GM18505 (cell line): Measurements from ENCODE around the gene FRRS1.

Source experiments
- ATAC-seq: cut with Tn5 transposase; IDR thresholded peaks from one replicate; pipeline ENCODE4 v1.9.1; 2021; ENCODE audit not compliant: unreplicated experiment
- POLR2A ChIP-seq: IDR thresholded peaks from 4 replicates; pipeline ENCODE4 v1.6.1; 2011; ENCODE audit warnings: borderline replicate concordance; ENCODE audit not compliant: insufficient read depth, insufficient read length; ENCODE audit errors: extremely low read depth

FRRS1 gene

DNA sequence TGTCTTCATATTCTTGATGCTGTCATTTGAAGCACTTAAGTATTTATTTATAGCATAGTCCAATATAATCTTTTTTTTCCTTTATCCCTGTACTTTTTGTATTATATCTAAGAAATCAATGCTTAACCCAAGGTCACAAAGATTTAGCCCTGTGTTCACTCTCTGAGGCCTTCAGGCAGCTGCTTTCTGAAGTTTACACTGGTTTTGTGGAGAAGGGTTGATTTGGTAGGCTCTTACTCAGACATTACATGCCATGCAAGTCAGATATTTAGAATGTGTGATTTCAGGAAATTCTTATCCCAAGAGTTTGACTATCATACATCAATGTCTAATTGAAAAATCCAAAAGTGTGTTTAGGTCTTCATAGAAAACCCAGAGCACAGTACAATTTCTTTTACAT is 64.2 kb downstream of the FRRS1 start:
- TF ChIP-seq POLR2A, result no peak
- ATAC-seq, result no peak

DNA sequence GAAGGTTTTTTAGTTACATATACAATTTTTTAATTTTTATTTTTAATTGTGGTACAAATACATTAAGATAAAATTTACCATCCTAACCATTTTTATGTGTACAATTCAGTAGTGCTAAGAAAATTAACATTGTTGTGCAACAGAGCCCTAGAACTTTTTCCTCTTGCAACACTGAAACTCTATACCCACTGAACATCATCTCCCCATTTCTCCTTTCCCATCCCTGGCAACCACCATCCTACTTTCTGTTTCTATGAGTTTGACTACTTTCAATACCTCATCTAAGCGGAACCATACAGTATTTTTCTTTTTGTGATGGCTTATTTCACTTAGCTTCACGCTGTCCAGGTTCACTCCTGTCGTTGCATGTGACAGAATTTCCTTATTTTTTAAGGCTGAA is 66.4 kb downstream of the FRRS1 start:
- TF ChIP-seq POLR2A, result no peak

DNA sequence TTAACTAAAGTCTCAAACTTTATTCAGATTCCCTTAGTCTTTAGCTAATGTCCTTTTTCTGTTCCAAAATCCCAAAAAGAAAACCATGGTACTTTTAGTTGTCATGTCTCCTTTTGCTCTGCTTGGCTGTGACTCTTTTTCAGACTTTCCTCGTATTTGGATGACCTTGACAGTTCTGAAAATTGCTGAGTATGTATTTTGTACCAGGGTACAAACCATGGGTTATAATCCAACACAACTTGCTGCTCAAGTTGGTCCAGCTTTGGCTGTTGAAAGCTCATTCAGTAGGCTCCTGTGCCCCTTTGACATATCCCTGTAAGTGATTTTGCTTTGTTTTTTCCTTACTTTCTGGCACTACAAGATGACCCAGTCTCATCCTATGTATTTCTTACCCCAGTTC is 68.9 kb downstream of the FRRS1 start:
- no peak for TF ChIP-seq POLR2A
- no peak for ATAC-seq

More for the DNA sequence above, 66.4 kb downstream of the FRRS1 start:
- ATAC-seq, result no peak

DNA sequence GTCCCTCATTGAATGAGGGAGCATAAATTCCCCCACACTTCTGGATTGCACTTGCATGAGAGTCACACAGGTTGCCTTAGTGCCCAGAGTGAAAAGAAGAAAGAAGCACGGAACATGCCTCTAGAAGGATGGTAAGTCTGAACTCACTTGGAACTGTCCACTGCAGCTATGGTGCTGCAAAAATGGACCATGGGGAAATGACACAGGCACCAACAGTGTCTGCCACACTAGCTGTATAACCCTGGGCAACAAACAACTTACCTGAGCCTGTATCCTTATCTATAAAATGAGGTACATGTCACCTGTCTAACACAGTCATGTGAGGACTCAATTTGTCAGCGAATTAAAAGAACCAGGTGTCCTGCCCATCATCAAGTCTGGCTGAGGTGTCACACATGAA is 69.8 kb downstream of the FRRS1 start:
- no peak for TF ChIP-seq POLR2A
- no peak for ATAC-seq

DNA sequence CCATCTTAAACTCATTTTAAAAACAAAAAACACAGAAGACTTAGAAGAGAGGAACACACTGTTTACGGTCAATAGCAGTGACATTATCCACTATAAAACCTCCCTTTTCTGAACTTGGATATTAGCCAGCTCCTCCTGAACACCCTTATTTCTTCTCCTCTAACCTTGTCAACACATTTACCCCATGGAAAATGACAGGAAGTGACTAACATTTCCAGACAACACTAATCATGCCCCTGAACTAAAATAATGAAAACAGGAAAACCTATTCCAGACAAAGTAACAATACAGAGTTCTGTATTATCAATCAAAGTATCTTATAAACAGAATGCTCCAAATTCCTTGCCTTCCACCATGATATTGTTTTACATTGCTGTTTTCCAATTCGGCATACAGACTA is 75.3 kb downstream of the FRRS1 start:
- no peak for TF ChIP-seq POLR2A
- ATAC-seq, result no peak

DNA sequence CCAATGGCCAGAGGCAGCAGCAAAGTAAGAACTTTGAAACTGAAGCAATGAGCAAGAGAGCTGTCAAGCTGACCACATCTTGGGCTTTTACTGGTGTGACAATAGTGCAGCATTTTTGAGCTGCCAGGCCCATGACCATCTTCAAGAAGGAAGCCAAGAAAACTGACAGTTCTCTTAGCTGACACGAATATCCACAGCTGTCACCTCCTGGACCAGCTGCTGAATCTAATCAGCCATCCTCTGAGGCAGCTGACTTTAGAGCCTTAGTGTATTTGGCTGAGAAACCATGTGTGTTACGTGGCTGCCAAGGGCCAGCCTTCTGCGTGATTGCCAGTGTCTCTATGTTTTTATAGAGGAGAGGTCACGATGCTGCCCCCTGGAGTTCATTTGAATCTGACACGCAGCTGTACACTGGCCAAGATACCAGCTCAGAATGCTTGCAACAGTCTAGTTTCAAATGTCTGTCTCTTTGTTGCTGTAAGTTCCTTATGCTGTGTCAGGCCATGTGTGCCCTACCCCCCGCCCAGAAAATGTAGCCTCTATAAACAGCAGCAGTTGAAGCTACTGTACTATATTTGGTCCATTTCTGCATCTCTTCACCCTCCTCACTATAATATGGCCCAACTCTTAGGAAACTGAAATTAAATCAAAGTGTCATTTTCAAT is 80.8 kb downstream of the FRRS1 start:
- TF ChIP-seq POLR2A, result no peak
- ATAC-seq, result peak; percentile 96

DNA sequence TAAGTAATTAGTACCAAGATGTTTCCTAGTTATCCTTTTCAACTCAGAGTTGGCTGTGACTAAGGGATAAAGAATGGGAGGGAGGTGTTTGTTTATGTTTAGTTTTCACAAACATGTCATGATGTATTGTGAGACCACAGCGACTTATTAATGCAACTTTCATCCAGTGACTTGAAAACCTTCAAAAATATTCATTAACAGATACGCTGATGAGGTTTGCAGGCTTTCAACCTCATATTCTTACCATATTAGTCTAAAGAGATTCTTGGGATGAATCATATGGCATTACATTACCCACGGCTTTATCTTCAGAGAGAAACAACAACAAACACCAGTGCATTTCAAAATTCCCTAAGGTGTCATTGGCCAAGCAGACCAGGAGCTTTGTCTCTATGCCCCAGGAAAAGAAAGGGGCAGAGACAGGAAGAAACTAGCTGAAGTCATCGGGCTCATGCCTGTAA is 84.1 kb downstream of the FRRS1 start:
- TF ChIP-seq POLR2A, result no peak
- ATAC-seq, result no peak

DNA sequence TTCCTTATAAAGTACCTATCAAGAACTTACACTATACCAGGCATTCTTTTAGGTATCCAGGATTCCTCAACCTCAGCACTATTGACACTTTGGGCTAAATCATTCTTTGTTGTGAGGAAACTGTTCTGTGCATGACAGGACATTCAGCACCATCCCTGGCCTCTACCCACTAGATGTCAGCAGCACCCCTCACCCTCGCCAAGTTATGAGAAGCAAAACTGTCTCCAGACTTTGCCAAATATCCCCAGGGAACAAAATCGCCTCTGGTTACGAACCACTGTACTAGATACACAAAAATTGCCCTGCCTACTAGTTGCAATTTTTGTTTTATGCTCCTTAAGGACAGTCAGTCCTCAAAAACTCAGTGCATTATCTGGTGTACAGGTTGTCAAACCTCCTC is 84.9 kb downstream of the FRRS1 start:
- no peak for ATAC-seq

DNA sequence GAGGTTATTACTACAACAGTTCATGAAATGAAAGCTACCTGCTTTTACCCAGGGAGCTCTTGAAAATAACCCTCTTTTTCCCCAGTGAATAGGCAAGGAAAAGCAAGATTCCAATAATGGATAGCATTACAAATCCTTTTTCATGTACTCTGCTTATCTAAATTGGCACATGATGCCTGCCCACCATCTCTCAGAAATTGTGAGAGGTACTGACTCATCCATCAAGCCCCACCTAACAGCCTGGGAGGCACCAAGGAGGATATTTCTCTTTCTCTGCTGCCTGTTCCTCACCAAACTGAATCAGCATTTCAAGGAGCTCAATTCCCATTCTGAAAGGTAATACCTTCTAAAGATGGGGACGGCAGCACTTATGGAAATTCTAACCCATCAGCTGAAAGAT is 86.2 kb downstream of the FRRS1 start:
- no peak for TF ChIP-seq POLR2A
- ATAC-seq, result no peak

More for the DNA sequence above, 84.9 kb downstream of the FRRS1 start:
- TF ChIP-seq POLR2A, result no peak

DNA sequence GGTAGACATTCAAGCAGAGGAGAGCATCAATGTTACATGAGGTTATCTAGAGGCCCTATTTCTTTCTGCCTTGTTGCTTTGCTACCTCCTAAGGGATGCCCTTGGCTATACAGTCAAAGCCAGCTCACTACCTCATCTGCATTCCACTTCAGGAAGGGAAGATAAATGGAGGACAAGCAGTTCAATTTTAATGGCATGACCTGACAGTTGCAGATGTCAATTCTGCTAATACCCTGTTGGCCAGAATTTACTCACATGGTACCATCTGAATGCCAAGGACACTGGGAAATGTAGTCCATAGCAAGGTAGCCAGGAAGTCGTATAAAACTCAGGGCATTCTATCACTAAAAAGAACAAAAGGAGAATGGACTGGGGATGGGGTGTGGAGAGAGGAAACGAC is 89.0 kb downstream of the FRRS1 start:
- ATAC-seq, result no peak
- no peak for TF ChIP-seq POLR2A

DNA sequence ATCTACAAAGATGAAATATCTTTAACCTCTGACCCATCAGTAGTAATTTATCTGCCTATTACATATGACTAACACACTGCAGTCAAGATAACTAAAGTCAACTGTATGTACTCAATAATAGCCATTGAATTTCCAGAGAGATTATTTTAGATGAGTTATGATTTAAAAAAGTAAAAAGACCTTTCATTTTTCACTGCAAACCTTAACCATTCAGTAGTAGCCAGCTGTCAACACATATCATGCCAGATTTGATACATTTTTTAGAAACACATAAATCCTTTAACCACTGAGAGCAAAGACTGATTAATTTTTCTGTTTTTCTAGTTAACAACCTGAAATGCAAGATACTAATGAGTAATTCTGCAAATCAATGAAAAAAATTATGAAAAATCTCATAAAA is 89.6 kb downstream of the FRRS1 start:
- no peak for ATAC-seq
- no peak for TF ChIP-seq POLR2A

DNA sequence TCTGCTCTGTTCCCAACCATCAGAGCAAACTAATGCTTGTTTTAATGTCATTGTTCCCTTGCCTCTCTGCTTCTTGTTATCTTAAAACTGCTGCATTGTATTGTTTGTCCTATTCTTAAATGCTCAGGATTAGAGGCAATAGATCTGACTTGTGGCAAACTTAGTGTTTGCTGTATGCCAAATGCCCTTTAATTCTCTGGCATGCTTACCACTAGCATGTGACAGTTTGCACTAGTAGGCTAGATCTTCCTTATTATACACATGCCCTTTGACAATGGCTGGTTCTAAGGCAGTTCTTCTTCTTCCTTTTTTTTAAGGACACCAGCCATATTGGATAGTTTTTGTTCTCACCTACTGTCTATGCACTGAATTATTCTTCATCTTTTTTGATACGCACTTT is 90.4 kb downstream of the FRRS1 start:
- no peak for TF ChIP-seq POLR2A
- no peak for ATAC-seq

DNA sequence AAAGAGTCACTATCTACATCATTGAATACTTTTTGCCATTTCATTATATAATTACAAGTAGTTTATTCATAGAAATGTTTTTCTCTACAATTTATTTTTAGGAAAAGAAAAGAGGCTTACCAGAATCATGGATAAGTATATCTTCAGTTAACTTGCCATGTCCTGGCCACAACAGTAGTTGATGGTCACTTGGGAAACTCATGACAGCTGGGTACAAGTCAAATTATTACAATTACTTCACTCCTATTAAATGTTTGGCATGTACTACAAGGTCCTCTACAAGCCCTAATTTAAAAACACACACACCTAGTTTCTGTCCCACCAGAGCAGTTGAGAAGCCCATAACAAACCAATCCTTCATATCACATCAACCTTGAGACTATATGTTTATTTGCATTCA is 91.1 kb downstream of the FRRS1 start:
- TF ChIP-seq POLR2A, result no peak
- ATAC-seq, result no peak

DNA sequence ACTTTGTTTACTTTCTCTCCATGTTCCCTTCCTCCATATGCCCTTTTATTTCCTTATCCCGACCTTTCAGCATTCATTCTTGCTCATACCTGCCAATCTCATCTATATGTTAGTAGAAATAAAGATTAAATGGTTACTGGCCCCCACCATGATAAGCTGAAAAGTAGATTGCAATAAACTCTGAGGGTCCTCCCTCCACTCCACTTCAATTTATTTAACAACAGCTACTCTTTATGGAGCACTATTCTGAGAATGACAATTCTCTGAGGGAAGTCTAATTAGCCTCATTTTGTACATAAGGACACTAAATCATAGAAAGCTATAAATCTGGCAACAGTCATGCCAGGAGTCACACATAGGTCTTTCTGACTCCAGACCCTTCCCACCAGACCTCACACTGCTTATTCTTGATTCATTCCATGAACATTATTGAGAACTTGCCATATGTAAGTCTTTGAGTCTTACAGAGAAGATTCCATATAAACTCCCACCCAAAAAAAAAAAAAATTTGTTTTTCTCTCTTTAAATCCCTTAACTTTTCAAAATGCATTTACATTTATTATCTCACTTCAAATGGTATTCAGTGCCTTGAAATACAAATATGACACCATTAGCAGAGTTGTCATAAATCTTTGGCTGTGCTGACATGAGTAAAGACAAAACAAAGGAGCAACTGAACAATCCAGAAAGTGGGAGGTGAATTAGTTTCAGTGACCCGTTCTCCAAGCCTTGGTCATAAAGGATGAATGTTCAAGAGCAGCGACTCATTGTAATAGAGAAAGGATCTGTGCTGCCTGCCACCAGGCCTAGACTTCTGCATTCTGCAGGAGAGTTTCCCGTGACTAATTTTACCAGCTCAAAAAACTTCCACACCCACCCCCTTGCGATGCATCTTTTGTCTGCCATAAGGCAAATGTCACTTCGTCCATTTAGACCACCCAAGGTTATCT is 92.0 kb downstream of the FRRS1 start:
- ATAC-seq, result no peak
- TF ChIP-seq POLR2A, result no peak
